Hematopoietic multipotent progenitor cell treated with erythropoietin and hydrocortisone succinate and interleukin-3 and kit ligand, for 15 days (in vitro differentiated cells): Measurements from ENCODE around the gene SPATA17.

ENCODE experiments used
- DNase-seq: peaks from one replicate; pipeline ENCODE4 v3.0.0-alpha.2; 2015; ENCODE audit warnings: low spot score

The SPATA17 gene

DNA sequence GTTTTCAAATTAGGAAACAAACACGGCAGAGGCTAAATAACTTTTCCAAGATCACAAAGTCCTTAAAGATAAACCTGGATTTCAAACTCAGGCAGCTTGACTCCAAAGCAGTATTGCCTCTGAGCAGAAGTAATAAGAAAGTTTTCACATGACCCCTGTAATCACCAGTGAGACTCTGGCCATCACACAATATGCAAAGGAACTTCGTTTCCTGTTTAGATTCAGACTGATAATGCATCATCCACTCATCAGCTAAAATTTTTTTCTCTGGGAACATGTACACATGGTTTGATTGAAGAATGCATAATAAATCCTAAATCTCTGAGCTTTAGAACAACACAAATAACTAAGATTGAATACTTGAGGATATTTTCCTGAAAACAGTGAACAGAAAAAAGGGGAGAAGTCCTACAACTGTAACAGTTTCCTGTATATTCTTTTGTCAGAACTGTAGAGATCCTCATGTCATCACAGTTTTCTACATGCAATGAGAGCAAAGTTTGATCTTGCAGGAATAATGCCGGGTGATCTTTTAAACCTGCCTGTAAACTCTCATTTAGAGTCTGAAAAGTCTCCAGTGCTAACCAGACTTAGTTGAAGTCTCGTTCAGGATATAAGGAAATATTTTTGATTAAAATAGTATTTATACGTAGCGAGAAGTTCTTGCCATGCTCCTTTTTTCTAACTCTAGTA, 225.3 kb downstream of the SPATA17 start:
- DNase-seq = no peak

GRCh38 chr1:217857061-217857460, 225.9 kb downstream of the SPATA17 start:
- DNase-seq = no peak

- no peak for DNase-seq
Observed at GRCh38 chr1:217861658-217862057, 230.5 kb downstream of the SPATA17 start.

GRCh38 chr1:217867446-217867995, 236.4 kb downstream of the SPATA17 start:
- no peak for DNase-seq

DNA sequence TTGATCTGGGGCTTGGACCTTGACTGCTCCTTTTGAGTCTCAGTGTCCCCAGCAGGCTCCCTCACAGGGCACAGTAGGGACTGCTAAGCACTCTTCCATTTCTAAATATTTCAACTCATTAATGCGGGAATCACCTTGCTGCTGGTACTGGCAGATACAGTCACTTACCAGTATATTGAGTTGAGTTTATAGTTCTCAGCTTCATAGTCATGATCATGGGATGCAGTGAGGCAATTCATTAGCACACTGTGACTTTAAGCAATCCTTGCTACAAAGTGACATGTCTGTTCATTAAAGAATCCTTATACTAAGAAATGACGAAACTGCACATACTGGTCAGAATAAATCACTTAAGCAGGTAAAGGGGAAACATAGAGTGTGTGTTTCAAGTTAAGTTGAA, 240.8 kb downstream of the SPATA17 start:
- no peak for DNase-seq

DNA sequence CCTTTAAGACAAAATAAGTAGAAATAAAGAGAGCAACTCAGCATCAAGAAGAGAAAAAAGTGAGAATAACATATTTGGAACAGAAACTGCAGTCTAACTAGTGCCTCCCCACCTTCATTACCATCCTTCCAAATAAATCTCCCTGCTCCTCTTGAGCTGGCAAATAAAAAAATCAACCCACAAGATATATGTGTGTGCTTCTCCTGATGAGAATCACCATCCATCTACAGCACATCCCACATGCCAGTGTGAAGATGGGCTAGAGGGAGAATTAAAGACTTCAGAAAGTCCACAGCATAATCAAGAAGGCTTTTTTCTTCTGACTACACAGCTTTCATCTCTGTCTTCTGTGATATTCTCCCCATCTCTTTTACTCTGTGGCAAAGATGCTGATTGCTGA, 244.1 kb downstream of the SPATA17 start:
- no peak for DNase-seq

- DNase-seq = no peak
Observed at GRCh38 chr1:217876401-217876800, 245.3 kb downstream of the SPATA17 start.

DNA sequence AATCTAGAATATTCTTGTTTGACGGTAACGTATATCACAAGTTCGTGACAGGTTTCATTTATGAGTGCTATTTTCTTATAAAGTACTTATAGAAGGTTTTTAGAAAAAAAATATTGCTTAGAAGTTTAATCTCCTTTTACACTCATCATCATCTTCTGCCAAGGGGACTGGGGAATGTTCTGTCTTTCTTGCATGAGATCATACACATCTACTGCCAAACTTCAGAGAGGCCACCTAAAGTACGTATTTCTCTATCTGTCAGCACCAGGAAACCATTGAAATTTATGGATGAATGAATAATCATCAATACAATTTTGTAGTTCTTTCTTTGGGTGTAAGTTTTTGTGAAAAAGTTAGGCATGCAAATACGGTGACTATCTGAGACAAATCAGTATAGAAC, 245.8 kb downstream of the SPATA17 start:
- DNase-seq = no peak

DNA sequence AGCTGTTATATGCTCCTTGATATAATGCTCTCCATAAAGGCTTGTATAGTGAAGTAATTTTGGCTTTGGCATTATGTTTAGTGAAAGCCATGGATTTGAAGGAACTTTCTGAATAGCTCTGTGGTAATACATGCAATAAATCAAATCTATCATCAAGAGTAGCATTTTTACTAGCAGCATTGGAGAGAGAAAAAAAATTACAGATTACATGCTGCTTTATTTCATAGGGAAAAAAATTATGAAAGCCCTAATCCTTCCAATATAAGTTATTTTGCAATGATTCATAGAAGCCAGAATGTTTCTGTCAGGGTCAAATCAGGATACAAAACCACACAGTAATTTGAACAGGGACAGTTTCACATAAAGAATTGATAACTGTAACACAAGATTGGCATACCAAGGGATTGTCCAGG, 250.0 kb downstream of the SPATA17 start:
- DNase-seq = no peak

GRCh38 chr1:217881607-217882332, 250.6 kb downstream of the SPATA17 start:
- no peak for DNase-seq

- no peak for DNase-seq
Observed at GRCh38 chr1:217885181-217885580, 254.0 kb downstream of the SPATA17 start.

GRCh38 chr1:217888328-217888727, 257.2 kb downstream of the SPATA17 start:
- DNase-seq = no peak

DNA sequence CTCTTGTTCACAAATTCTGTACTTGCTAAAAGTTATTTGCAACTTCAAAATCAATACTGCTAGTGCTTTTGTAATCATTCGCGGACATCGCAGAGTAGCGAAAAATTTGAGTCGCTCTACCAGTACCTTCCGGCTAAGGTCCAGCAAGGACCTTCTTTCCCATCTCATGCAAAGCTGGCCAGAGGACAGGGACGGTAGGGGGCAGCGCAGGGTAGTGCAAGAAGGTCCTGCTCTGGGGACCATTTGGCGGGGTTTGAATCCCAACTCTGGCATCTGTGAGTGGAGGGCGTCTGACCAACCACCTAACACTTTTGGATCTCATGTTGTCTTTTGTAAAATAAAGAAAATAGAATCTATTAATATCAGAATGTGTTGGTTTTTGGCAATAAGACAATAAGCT, 258.3 kb downstream of the SPATA17 start:
- DNase-seq = no peak

- DNase-seq = no peak
Observed at GRCh38 chr1:217891966-217892365, 260.8 kb downstream of the SPATA17 start.

- no peak for DNase-seq
Observed at GRCh38 chr1:217892750-217893149, 261.6 kb downstream of the SPATA17 start.

GRCh38 chr1:217895841-217896240, 264.7 kb downstream of the SPATA17 start:
- no peak for DNase-seq

- DNase-seq = no peak
Observed at GRCh38 chr1:217896490-217896889, 265.3 kb downstream of the SPATA17 start.

DNA sequence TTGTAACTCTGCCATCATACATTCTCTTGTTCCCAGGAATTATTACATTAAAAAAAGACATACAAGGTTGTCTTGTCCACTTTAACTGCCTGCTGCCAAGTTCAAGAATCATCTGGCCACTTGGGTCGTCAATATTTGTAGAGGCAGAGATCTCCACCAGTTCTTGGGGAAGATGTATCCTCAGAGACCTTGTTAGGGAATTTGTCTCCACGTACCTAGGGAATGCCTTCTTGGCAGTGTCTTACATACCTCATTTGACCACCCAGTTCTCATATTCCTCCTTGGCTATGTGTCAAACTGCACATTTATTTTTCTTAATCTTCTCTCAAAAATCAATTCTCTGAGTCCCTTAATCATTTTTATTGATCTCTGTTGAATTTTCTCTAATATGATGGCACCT, 266.0 kb downstream of the SPATA17 start:
- no peak for DNase-seq

DNA sequence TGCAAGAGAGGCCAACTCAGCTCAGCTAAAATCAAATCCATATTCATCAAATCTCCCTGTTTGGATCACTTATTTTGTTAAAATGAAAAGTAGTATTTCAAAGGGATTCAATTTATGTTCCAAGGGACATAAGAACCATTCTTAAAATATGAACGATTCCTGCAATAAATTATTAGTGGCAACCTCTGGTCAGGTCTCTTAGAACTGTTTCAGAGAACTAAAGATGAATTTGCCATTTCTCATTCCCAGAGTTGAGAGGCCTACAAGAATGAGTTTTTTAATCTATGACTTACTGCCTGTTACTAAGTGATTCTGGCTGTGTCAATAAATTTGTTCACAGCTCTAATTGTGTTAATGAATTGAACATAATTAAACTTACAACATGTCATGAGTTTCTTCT, 268.5 kb downstream of the SPATA17 start:
- DNase-seq = no peak

- no peak for DNase-seq
Observed at GRCh38 chr1:217907504-217907903, 276.4 kb downstream of the SPATA17 start.

DNA sequence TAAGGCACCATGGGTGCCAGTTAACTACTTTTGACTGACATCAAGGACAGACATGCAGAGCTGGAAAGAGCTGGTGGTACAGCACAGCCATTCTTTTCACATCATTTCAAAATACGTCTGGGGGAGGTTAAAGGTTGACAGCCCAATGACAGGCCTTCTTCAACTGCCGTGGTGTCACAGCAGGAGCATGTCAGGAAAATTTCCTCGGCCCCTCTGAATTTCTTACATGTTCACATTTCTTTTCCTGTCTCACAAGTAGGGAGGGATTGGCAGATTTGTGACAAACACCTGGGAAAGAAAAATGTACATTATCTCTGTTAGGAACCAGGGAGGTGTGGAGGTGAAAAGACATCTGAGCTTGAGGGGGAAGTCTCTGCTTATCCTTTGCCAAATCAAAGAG, 279.1 kb downstream of the SPATA17 start:
- DNase-seq = no peak

DNA sequence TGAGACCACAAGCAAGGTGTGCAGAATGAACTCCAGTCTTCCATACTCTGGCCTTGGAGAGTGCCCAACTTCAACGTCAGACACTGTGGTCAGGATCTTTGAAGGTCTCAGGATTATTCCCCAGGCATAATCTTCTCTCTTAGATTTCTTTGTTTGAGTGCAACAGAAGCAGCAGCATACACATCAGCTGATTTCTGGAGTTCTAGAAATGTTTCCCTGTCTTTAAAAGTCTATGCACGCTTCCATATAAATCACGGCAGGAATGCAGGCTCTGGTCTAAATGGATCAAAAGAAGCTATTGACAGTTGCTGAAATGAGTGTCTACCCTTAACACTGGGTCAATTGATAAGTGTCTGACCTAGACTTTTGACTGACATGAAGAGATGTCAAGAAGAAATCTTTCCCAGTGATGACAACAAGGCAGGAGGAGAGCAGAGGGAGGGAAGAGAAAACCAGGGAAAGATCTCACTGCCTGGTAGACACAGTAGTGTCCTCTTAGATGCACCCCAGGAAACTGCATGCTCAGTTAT, 279.7 kb downstream of the SPATA17 start:
- DNase-seq = no peak

DNA sequence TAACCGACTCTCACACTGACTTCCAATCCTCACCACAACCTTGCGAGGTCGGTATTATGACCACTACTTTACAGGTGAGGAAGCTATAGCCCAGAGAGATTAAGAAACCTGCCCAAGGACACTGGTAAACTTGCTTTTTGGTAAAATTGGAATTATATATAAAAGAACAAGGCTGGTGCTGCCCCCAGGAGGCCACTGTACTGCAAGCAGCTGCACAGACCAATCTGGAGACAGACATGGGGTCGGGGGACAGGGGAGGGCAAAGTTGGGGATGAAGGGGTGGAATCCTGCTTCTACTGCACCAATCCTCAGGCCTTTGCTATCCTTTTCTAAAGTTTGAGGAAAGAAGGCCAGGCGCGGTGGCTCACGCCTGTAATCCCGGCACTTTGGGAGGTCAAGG, 280.8 kb downstream of the SPATA17 start:
- DNase-seq = no peak
